HepG2 (cell line): ENCODE measurements around the gene STX4. TPM values are rescaled to one million over a fixed set of nuclear protein-coding genes. Genes with fewer than 3 reads are reported as not detected.

Experiments
- HDAC2 ChIP-seq: sonication (generic); formaldehyde crosslinking; IDR thresholded peaks from 2 replicates; pipeline ENCODE4 v1.4.0; 2020; ENCODE audit warnings: missing genetic modification reagents
- HOXA5 ChIP-seq: sonication (generic); formaldehyde crosslinking; IDR thresholded peaks from 2 replicates; pipeline ENCODE4 v1.4.0; 2020; ENCODE audit warnings: missing genetic modification reagents
- KLF16 ChIP-seq, 2 experiments: sonication (generic) in 1 of 2; formaldehyde crosslinking in 1 of 2; IDR thresholded peaks; 2 replicates each; pipeline versions ENCODE4 v1.6.1 to v1.8.0; 2016 to 2023; ENCODE audit warnings: missing genetic modification reagents in 2 of 2, missing compliant biosample characterization in 1 of 2
- KMT2A ChIP-seq: sonication (generic); formaldehyde crosslinking; IDR thresholded peaks from 2 replicates; pipeline ENCODE4 v1.4.0; 2020; ENCODE audit warnings: missing genetic modification reagents
- LCORL ChIP-seq, 2 experiments: fragments of 450-650 bp in 1 of 2; sonication (generic) in 1 of 2; formaldehyde crosslinking in 1 of 2; IDR thresholded peaks; 2 replicates each; pipeline versions ENCODE4 v1.5.0 to v1.6.1; 2017 to 2020; ENCODE audit warnings: antibody characterized with exemption in 1 of 2, missing genetic modification reagents in 1 of 2
- MNT ChIP-seq: fragments of 450-650 bp; IDR thresholded peaks from 2 replicates; pipeline ENCODE4 v1.6.1; 2016
- NFKBIZ ChIP-seq: IDR thresholded peaks from 2 replicates; pipeline ENCODE4 v1.6.1; 2018; ENCODE audit warnings: missing genetic modification reagents, missing compliant biosample characterization
- NR2F1 ChIP-seq, 2 experiments: fragments of 450-650 bp in 1 of 2; formaldehyde crosslinking in 1 of 2; IDR thresholded peaks; 2 replicates each; pipeline versions ENCODE4 v1.5.0 to v1.6.1; 2016 to 2020; ENCODE audit warnings: mild to moderate bottlenecking in 1 of 2, missing compliant biosample characterization in 1 of 2, missing genetic modification reagents in 1 of 2, moderate library complexity in 1 of 2
- RARG ChIP-seq: sonication (generic); formaldehyde crosslinking; IDR thresholded peaks from 2 replicates; pipeline ENCODE4 v1.4.0; 2020; ENCODE audit warnings: low read depth, mild to moderate bottlenecking, missing genetic modification reagents
- RBFOX2 ChIP-seq: fragments of 200-400 bp; formaldehyde crosslinking; IDR thresholded peaks from 2 replicates; pipeline ENCODE4 v1.6.1; 2017; ENCODE audit warnings: low read depth, mild to moderate bottlenecking, low read length
- SALL1 ChIP-seq: sonication (generic); formaldehyde crosslinking; IDR thresholded peaks from 2 replicates; pipeline ENCODE4 v1.8.0; 2022; ENCODE audit warnings: mild to moderate bottlenecking, missing genetic modification reagents
- SMC3 ChIP-seq: IDR thresholded peaks from 2 replicates; pipeline ENCODE4 v1.6.1; 2011; ENCODE audit warnings: low read length, improper control_type of control experiment
- SOX5 ChIP-seq: IDR thresholded peaks from 2 replicates; pipeline ENCODE4 v1.6.1; 2016; ENCODE audit warnings: borderline replicate concordance
- SOX6 ChIP-seq, 2 experiments: fragments of 450-650 bp in 1 of 2; sonication (generic) in 1 of 2; formaldehyde crosslinking in 1 of 2; IDR thresholded peaks; 2 replicates each; pipeline versions ENCODE4 v1.4.0 to v1.6.1; 2017 to 2020; ENCODE audit warnings: antibody characterized with exemption in 1 of 2, mild to moderate bottlenecking in 1 of 2, missing genetic modification reagents in 1 of 2
- SRY ChIP-seq: sonication (generic); formaldehyde crosslinking; IDR thresholded peaks from 2 replicates; pipeline ENCODE4 v1.8.0; 2022; ENCODE audit warnings: mild to moderate bottlenecking, missing genetic modification reagents
- STAT6 ChIP-seq: sonication (generic); formaldehyde crosslinking; IDR thresholded peaks from 2 replicates; pipeline ENCODE4 v1.4.0; 2020; ENCODE audit warnings: missing genetic modification reagents, mild to moderate bottlenecking, borderline replicate concordance
- ZFP36L2 ChIP-seq: sonication (generic); formaldehyde crosslinking; IDR thresholded peaks from 2 replicates; pipeline ENCODE4 v1.4.0; 2020; ENCODE audit warnings: missing genetic modification reagents
- ZNF260 ChIP-seq: sonication (generic); formaldehyde crosslinking; IDR thresholded peaks from 2 replicates; pipeline ENCODE4 v1.4.0; 2020; ENCODE audit warnings: missing genetic modification reagents, low read depth, mild to moderate bottlenecking, borderline replicate concordance
- ZNF414 ChIP-seq: sonication (generic); formaldehyde crosslinking; IDR thresholded peaks from 2 replicates; pipeline ENCODE4 v1.5.0; 2020; ENCODE audit warnings: missing genetic modification reagents
- ZNF512B ChIP-seq: sonication (generic); formaldehyde crosslinking; IDR thresholded peaks from 2 replicates; pipeline ENCODE4 v1.5.1; 2020; ENCODE audit warnings: missing genetic modification reagents, mild to moderate bottlenecking, borderline replicate concordance
- polyA plus RNA-seq, 8 experiments: library from polyadenylated mRNA; depleted of rRNA in 3 of 8; stranded (reverse) in 7 of 8; unstranded in 1 of 8; fragments of >200 nt; fragmentation: Illumina TruSeq in 4 of 8; extraction: Trizol in 4 of 8; gene quantifications; 2 replicates each; pipeline versions ENCODE4 v1.2.1 to v1.2.3, GENCODE V29; 2011 to 2016; ENCODE audit warnings: low read depth in 4 of 8, missing spikeins in 1 of 8, mixed read lengths in 1 of 8; ENCODE audit not compliant: insufficient read depth in 1 of 8
- total RNA-seq, 5 experiments: library from RNA; depleted of rRNA; stranded (reverse); fragments of >200 nt; fragmentation: Illumina TruSeq; extraction: Trizol; gene quantifications; 2 replicates each; pipeline ENCODE4 v1.2.3, GENCODE V29; 2016; ENCODE audit warnings: low read depth in 1 of 5

STX4 gene
- total and polyA plus RNA-seq, 2 of the 13 experiments (the other 11 are each of a cell fraction or from before 2014, with no cell fraction given), result 29.2 to 34.6 TPM

GRCh38 chr16:31073142-31073969 lies 40.0 kb downstream of the STX4 start (continued):
- no peak; the same call in 1 of the 2 replicates for TF ChIP-seq STAT6 (CRISPR knock-in tag)
- TF ChIP-seq SRY (CRISPR knock-in tag), result no peak
- TF ChIP-seq SMC3, result no peak
- TF ChIP-seq NR2F1 (CRISPR knock-in tag; IDR thresholded peaks at IDR 0.05), result peak in 1 of 2 experiments; percentile 37; a peak in 1 of 4 replicates
- no peak for TF ChIP-seq LCORL (IDR thresholded peaks at IDR 0.05)
- no peak for TF ChIP-seq LCORL (CRISPR knock-in tag; IDR thresholded peaks at IDR 0.05)
- TF ChIP-seq SOX6 (IDR thresholded peaks at IDR 0.05), result no peak
- TF ChIP-seq SOX6 (CRISPR knock-in tag; IDR thresholded peaks at IDR 0.05), result no peak; the same call in none of the 2 replicates
- TF ChIP-seq SOX5, result no peak; the same call in 1 of the 2 replicates
- TF ChIP-seq SALL1 (CRISPR knock-in tag), result peak; percentile 41
- peak; percentile 66 for TF ChIP-seq RARG (CRISPR knock-in tag)
- TF ChIP-seq RBFOX2, result peak; percentile 85
- TF ChIP-seq ZNF414 (CRISPR knock-in tag), result peak; percentile 54
- TF ChIP-seq MNT, result no peak
- no peak for TF ChIP-seq ZNF512B (CRISPR knock-in tag)
- TF ChIP-seq KLF16 (CRISPR knock-in tag; IDR thresholded peaks at IDR 0.05), result peak in 1 of 2 experiments; percentile 11; a peak in 1 of 4 replicates
- TF ChIP-seq KMT2A (CRISPR knock-in tag), result 0 out of 2 replicates have a peak, but pooled peaks have one; percentile 24
- TF ChIP-seq ZFP36L2 (CRISPR knock-in tag), result no peak
- TF ChIP-seq HOXA5 (CRISPR knock-in tag), result peak; percentile 94
- TF ChIP-seq ZNF260 (CRISPR knock-in tag), result no peak
- 0 out of 2 replicates have a peak, but pooled peaks have one; percentile 47 for TF ChIP-seq NFKBIZ
- no peak for TF ChIP-seq HDAC2 (CRISPR knock-in tag)
